Left lung (tissue), 10 donors: ENCODE measurements around the gene ACTN1. TPM values are rescaled to one million over a fixed set of nuclear protein-coding genes. Genes with fewer than 3 reads are reported as not detected.
A peak's percentile ranks its signal among the peaks of the same experiment; 100 is the strongest.

Experiments
- ATAC-seq: fragments of 200-7000 bp; cut with Tn5 transposase; one replicate; pipeline ENCODE4 v1.9.1; 2020; ENCODE audit warnings: moderate library complexity
- DNase-seq, 4 donors: peaks; one replicate each; pipeline ENCODE4 v3.0.0-alpha.2; 2013 to 2020
- H3K27ac ChIP-seq, 2 donors: fragments of 200-600 bp; sonication (generic) in 1 of 2; one replicate each; pipeline versions ENCODE4 v1.5.0 to v1.8.0; 2020 to 2021
- H3K27me3 ChIP-seq, 2 donors: fragments of 200-600 bp; sonication (generic) in 1 of 2; one replicate each; pipeline versions ENCODE4 v1.5.0 to v1.8.0; 2020 to 2021
- H3K36me3 ChIP-seq, 2 donors: fragments of 200-600 bp; sonication (generic) in 1 of 2; one replicate each; pipeline versions ENCODE4 v1.5.0 to v1.8.0; 2020 to 2021
- H3K4me1 ChIP-seq, 2 donors: fragments of 200-600 bp; one replicate each; pipeline ENCODE4 v1.8.0; 2021
- H3K4me3 ChIP-seq, 2 donors: fragments of 200-600 bp; sonication (generic) in 1 of 2; one replicate each; pipeline versions ENCODE4 v1.5.0 to v1.8.0; 2020 to 2021; ENCODE audit warnings: mild to moderate bottlenecking in 1 of 2
- H3K9me3 ChIP-seq, 2 donors: fragments of 200-600 bp; sonication (generic) in 1 of 2; one replicate each; pipeline versions ENCODE4 v1.5.0 to v1.8.0; 2020 to 2021
- CTCF ChIP-seq, 2 donors: fragments of 200-600 bp; sonication (generic) in 1 of 2; IDR thresholded peaks; one replicate each; pipeline versions ENCODE4 v1.5.0 to v1.8.0; 2021; ENCODE audit warnings: antibody characterized with exemption in 2 of 2
- intact Hi-C, 2 donors: fragments of 100-400 bp; cut with DNase I; formaldehyde crosslinking; loops; one replicate each; pipeline versions ENCODE4 v1.11.2 to v1.14.2; 2022
- polyA plus RNA-seq, 6 donors: library from polyadenylated mRNA; unstranded; fragments of 120-200 nt; gene quantifications; one replicate each; pipeline ENCODE4 v1.2.1, GENCODE V29; 2013; ENCODE audit not compliant: insufficient read length in 6 of 6
- total RNA-seq, 2 donors: library from RNA; stranded (reverse); fragmentation: NEBNext Ultra II Directional; extraction: Animal tissue kit (Norgen Biotek cat#: 25700); gene quantifications; one replicate each; pipeline ENCODE4 v1.2.1, GENCODE V29; 2021
- donor health status: DM: no; HTN: yes; CAD: no.
- donor health status: DM: no; HTN: no; CAD: no.

ACTN1 gene
- total and polyA plus RNA-seq, 8 donors = 125 to 225 (median 146) TPM

- Histone ChIP-seq H3K4me1 (peaks cover 0 to 78% of the 10 kb centered on the region in 2 donors), H3K27me3 (no peaks in the 10 kb centered on the region), H3K27ac (peak overlapping the region in 1 of 2 donors; percentile 93), H3K36me3 (peaks cover 0 to 40% of the 10 kb centered on the region in 2 donors), H3K4me3 (no peak overlapping the region), H3K9me3 (peaks cover 0 to 4% of the 10 kb centered on the region in 2 donors)
- intact Hi-C loops = no loop called here
- DNase-seq (no peak), ATAC-seq (peak; percentile 18)
- no peak for TF ChIP-seq CTCF (IDR thresholded peaks at IDR 0.05)
Observed at GRCh38 chr14:68924186-68925158, 54.6 kb downstream of the ACTN1 start.

GRCh38 chr14:68922886-68923285 lies 56.2 kb downstream of the ACTN1 start:
- peak overlapping the region in 1 of 2 donors; percentile 93 for H3K27ac ChIP-seq
- no peaks in the 10 kb centered on the region for H3K27me3 ChIP-seq
- peaks cover 0 to 63% of the 10 kb centered on the region in 2 donors for H3K4me1 ChIP-seq
- DNase-seq = no peak
- H3K4me3 ChIP-seq = no peak overlapping the region
- intact Hi-C loops = no loop called here
- TF ChIP-seq CTCF (IDR thresholded peaks at IDR 0.05) = no peak
- peaks cover 0 to 53% of the 10 kb centered on the region in 2 donors for H3K36me3 ChIP-seq
- ATAC-seq = no peak
- H3K9me3 ChIP-seq = peaks cover 0 to 4% of the 10 kb centered on the region in 2 donors

- Histone ChIP-seq H3K4me1 (peaks cover 0 to 56% of the 10 kb centered on the region in 2 donors), H3K9me3 (peaks cover 0 to 4% of the 10 kb centered on the region in 2 donors), H3K4me3 (no peak overlapping the region), H3K27me3 (no peaks in the 10 kb centered on the region), H3K36me3 (peaks cover 0 to 60% of the 10 kb centered on the region in 2 donors), H3K27ac (peak overlapping the region in 1 of 2 donors; percentile 93)
- DNase-seq = peak in 2 of 4 donors; percentile 65 to 69
- intact Hi-C loops = no loop called here
- no peak for ATAC-seq
- no peak for TF ChIP-seq CTCF (IDR thresholded peaks at IDR 0.05)
Observed at GRCh38 chr14:68922201-68922621, 56.9 kb downstream of the ACTN1 start.

- H3K36me3 ChIP-seq = peaks cover 0 to 66% of the 10 kb centered on the region in 2 donors
- DNase-seq = no peak
- no peaks in the 10 kb centered on the region for H3K27me3 ChIP-seq
- H3K27ac ChIP-seq = peak overlapping the region in 1 of 2 donors; percentile 93
- no peak overlapping the region for H3K4me3 ChIP-seq
- intact Hi-C loops = no loop called here
- ATAC-seq = no peak
- H3K9me3 ChIP-seq = peaks cover 0 to 4% of the 10 kb centered on the region in 2 donors
- H3K4me1 ChIP-seq = peaks cover 0 to 51% of the 10 kb centered on the region in 2 donors
- no peak for TF ChIP-seq CTCF (IDR thresholded peaks at IDR 0.05)
Observed at GRCh38 chr14:68921666-68922065, 57.4 kb downstream of the ACTN1 start.

GRCh38 chr14:68921049-68921448 lies 58.1 kb downstream of the ACTN1 start:
- no peak for DNase-seq
- Histone ChIP-seq H3K4me1 (peaks cover 0 to 45% of the 10 kb centered on the region in 2 donors), H3K9me3 (no peaks in the 10 kb centered on the region), H3K36me3 (peaks cover 0 to 72% of the 10 kb centered on the region in 2 donors), H3K27ac (no peak overlapping the region), H3K4me3 (no peak overlapping the region), H3K27me3 (no peaks in the 10 kb centered on the region)
- no peak for ATAC-seq
- TF ChIP-seq CTCF (IDR thresholded peaks at IDR 0.05) = no peak
- intact Hi-C loops = no loop called here
